MM.1S (cell line): ENCODE data around the gene P2RY6.

Experiments used
- CTCF ChIP-seq: fragments of 300-600 bp; sonication (generic); IDR thresholded peaks from 2 replicates; pipeline ENCODE4 v1.5.1; 2016; ENCODE audit warnings: antibody characterized with exemption, low read length, mixed read lengths
- EZH2 ChIP-seq: fragments of 300-600 bp; sonication (generic); optimal IDR thresholded peaks from 2 replicates; pipeline ENCODE3; 2017; ENCODE audit warnings: low read depth, mild to moderate bottlenecking, antibody characterized with exemption, low read length, mixed read lengths
- EZH2phosphoT487 ChIP-seq: fragments of 300-600 bp; sonication (generic); IDR thresholded peaks from 2 replicates; pipeline ENCODE4 v1.6.1; 2018; ENCODE audit warnings: antibody characterized with exemption, low read length

GRCh38 chr11:73316422-73316821, 44.3 kb downstream of the P2RY6 start:
- TF ChIP-seq CTCF (no peak), EZH2 (no peak), EZH2phosphoT487 (no peak)
